ENCODE data around the gene OR10A6. TPM values are rescaled to one million over a fixed set of nuclear protein-coding genes. Genes with fewer than 3 reads are reported as not detected.

The OR10A6 gene
- total and polyA plus RNA-seq, 10 of the 15 experiments (the other 5 are each of a cell fraction or from before 2014, with no cell fraction given) = not detected

DNA sequence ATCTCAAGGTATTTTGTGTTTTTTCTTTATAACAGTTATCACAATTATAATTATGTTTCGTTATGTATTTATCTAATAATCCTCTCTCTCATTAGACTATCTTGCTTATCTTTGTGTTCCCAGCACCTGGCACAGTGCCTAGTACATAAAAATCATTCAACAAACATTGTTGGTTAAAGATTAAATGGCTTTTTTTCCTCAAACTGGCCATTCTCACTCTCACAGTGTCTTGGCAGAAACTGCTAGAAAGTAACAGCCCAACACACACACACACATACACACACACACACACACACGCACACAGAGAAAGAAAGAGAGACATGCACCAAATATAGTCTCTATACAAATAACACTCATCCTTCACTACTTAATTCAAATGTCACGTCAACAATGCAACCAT is 36.8 kb downstream of the OR10A6 start:
- intact Hi-C loops (cut with micrococcal nuclease; ENCODE audit: unreplicated experiment) = loop anchor here (10.0 kb wide), 1 partner anchor 201 kb away; no protein-coding TSS in a partner anchor
- DNase-seq (ENCODE audit: low read depth, low spot score) (no peak), ATAC-seq (no peak), FAIRE-seq (no peak)
- Histone ChIP-seq H3K9me3 (replicated peaks; ENCODE audit: control insufficient read depth, insufficient read depth, low read length) (no peaks in the 10 kb centered on the region), H3K27ac (ENCODE audit: control insufficient read depth, insufficient read depth) (no peak overlapping the region), H3K27me3 (replicated peaks in 1 of 2; ENCODE audit: control insufficient read depth in 2 of 2, insufficient read depth in 2 of 2, low read length in 1 of 2) (no peaks in the 10 kb centered on the region; a peak in 1 of 4 replicates), H3K4me2 (ENCODE audit: control insufficient read depth, insufficient read depth) (no peak overlapping the region), H3K4me3 (no peak overlapping the region), H3K36me3 (ENCODE audit: control insufficient read depth in 2 of 2, insufficient read depth in 2 of 2, low read length in 1 of 2) (no peaks in the 10 kb centered on the region), H4K20me1 (ENCODE audit: control insufficient read depth, insufficient read depth) (no peaks in the 10 kb centered on the region), H2AFZ (ENCODE audit: control insufficient read depth, low read depth, low read length) (no peak overlapping the region), H3K9ac (ENCODE audit: control insufficient read depth, insufficient read depth, low read length) (no peak overlapping the region), H3K79me2 (ENCODE audit: control insufficient read depth, insufficient read depth, low read length) (no peaks in the 10 kb centered on the region), H3K4me1 (ENCODE audit: control insufficient read depth, insufficient read depth, low read length) (peaks cover 14% of the 10 kb centered on the region)
- SMC1A ChIA-PET (ENCODE audit: uncharacterized antibody, unreplicated experiment) = interaction anchor here (0.7 to 8.4 kb wide), 4 partner anchors 82 to 208 kb away, joined by 3 to 190 read pairs (median 4); partner anchors contain the start of gene EIF3F
- in situ Hi-C loops (cut with MboI) = loop anchor here (5.0 kb wide), 1 partner anchor 93 kb away; the partner anchor contains the start of gene EIF3F
- 28% methylated on average over 3 of the region's 3 CpGs for WGBS (ENCODE audit: insufficient coverage, insufficient replicate concordance, low lambda C conversion rate, missing lambda C conversion rate)
- no TSS peak for BruUV-seq (replicated peaks)
- POLR2A ChIA-PET = interaction anchor here (5.6 kb wide), 1 partner anchor 92 kb away, joined by 29 read pairs; the partner anchor contains the start of gene EIF3F
- CTCF ChIA-PET = interaction anchor here (1.2 to 8.4 kb wide), 7 partner anchors 9 to 208 kb away, joined by 3 to 271 read pairs (median 12); partner anchors contain the start of gene EIF3F
- TF ChIP-seq WRNIP1 (IDR thresholded peaks at IDR 0.05; ENCODE audit: borderline replicate concordance, low read depth, low read length) (no peak), RAD21 (IDR thresholded peaks at IDR 0.05; ENCODE audit: insufficient read depth, low read depth, low read length) (no peak), NFIC (IDR thresholded peaks at IDR 0.05; ENCODE audit: low read depth, low read length) (no peak)
- RAD21 ChIA-PET (ENCODE audit: unreplicated experiment) = interaction anchor here (8.4 kb wide), 1 partner anchor 90 kb away, joined by 161 read pairs; the partner anchor contains the start of gene EIF3F

DNA sequence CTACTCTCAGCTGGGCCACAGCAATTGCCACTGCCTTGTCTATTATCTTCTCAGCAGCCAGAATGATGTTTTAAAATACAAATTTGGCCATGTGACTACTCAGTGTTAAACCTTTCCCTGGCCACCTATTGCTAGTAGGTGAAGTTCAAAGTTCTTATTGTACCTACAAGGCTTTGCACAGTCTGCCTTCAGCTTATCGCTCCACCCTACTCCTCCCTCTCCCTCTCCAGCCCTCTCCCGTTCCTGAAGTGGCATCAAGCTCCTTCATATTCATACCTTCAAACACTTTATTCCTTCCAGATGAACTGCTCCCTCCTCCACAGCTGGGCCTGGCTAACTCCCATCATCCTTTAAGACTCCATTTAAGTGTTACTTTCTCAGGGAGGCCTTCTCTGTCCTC is 37.3 kb downstream of the OR10A6 start:
- ChIA-PET SMC1A (ENCODE audit: uncharacterized antibody, unreplicated experiment) (interaction anchor here (0.7 to 8.4 kb wide), 5 partner anchors 91 to 208 kb away, joined by 3 to 190 read pairs (median 4); partner anchors contain the start of gene EIF3F), RAD21 (ENCODE audit: unreplicated experiment) (interaction anchor here (0.6 to 8.4 kb wide), 4 partner anchors 90 to 916 kb away, joined by 3 to 161 read pairs (median 8); partner anchors contain the start of gene EIF3F), CTCF (interaction anchor here (1.1 to 8.4 kb wide), 8 partner anchors 9 to 208 kb away, joined by 3 to 271 read pairs (median 12); partner anchors contain the start of gene EIF3F), POLR2A (interaction anchor here (1.7 to 5.6 kb wide), 2 partner anchors 90 to 93 kb away, joined by 8 to 29 read pairs; partner anchors contain the start of gene EIF3F)
- Histone ChIP-seq H3K9me3 (replicated peaks; ENCODE audit: control insufficient read depth, insufficient read depth, low read length) (no peaks in the 10 kb centered on the region), H3K27ac (ENCODE audit: control insufficient read depth, insufficient read depth) (no peak overlapping the region), H3K79me2 (ENCODE audit: control insufficient read depth, insufficient read depth, low read length) (no peaks in the 10 kb centered on the region), H3K4me3 (no peak overlapping the region), H3K27me3 (replicated peaks in 1 of 2; ENCODE audit: control insufficient read depth in 2 of 2, insufficient read depth in 2 of 2, low read length in 1 of 2) (no peaks in the 10 kb centered on the region; a peak in 1 of 4 replicates), H3K9ac (ENCODE audit: control insufficient read depth, insufficient read depth, low read length) (no peak overlapping the region), H3K4me2 (ENCODE audit: control insufficient read depth, insufficient read depth) (no peak overlapping the region), H2AFZ (ENCODE audit: control insufficient read depth, low read depth, low read length) (no peak overlapping the region; the same call in 1 of the 2 replicates), H4K20me1 (ENCODE audit: control insufficient read depth, insufficient read depth) (no peaks in the 10 kb centered on the region), H3K4me1 (ENCODE audit: control insufficient read depth, insufficient read depth, low read length) (peaks cover 14% of the 10 kb centered on the region), H3K36me3 (ENCODE audit: control insufficient read depth in 2 of 2, insufficient read depth in 2 of 2, low read length in 1 of 2) (no peaks in the 10 kb centered on the region)
- no TSS peak for BruUV-seq (replicated peaks)
- no peak for ATAC-seq
- in situ Hi-C loops (cut with MboI) = loop anchor here (5.0 kb wide), 1 partner anchor 94 kb away; the partner anchor contains the start of gene EIF3F
- WGBS (ENCODE audit: insufficient coverage, insufficient replicate concordance, low lambda C conversion rate, missing lambda C conversion rate) = 45% methylated on average over 2 of the region's 2 CpGs
- no peak for TF ChIP-seq MTA2 (IDR thresholded peaks at IDR 0.05; ENCODE audit: low read depth)
- TF ChIP-seq ZNF217 (IDR thresholded peaks at IDR 0.05) = no peak
- FAIRE-seq = no peak
- DNase-seq (ENCODE audit: low read depth, low spot score) = no peak
- intact Hi-C loops (cut with micrococcal nuclease; ENCODE audit: unreplicated experiment) = loop anchor here (10.0 kb wide), 1 partner anchor 201 kb away; no protein-coding TSS in a partner anchor

Data from GM12878 (cell line).